ENCODE data around the gene MAOB. TPM values are rescaled to one million over a fixed set of nuclear protein-coding genes. Genes with fewer than 3 reads are reported as not detected.

MAOB gene
- total and polyA plus RNA-seq, 2 donors (not counting 3 experiments of a cell fraction or from before 2014, with no cell fraction given) = not detected

DNA sequence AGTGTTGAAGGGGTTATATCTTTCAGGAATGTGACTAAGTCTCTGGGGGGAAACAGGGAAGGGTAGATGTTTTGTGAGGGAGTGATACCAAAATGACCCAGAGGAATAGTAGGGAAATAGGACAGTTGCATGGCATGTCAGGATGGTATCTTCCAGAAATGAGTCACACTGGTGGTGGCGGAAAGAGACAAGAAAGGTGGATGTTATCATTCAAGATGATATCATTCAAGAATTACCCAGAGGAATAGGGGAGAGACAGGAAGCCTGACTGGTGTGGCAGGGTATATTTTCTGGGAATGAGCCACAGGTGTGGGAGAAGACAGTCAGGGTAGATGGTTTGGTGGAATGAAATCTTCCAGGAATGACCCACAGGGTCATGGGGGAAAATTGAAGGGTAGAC lies 165.1 kb downstream of the MAOB start:
- TF ChIP-seq, protein P1, sequence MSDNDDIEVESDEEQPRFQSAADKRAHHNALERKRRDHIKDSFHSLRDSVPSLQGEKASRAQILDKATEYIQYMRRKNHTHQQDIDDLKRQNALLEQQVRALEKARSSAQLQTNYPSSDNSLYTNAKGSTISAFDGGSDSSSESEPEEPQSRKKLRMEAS (IDR thresholded peaks at IDR 0.05; ENCODE audit: insufficient read depth, insufficient read length) = no peak
- TF ChIP-seq GATA2 (IDR thresholded peaks at IDR 0.05; ENCODE audit: insufficient read depth, insufficient read length, low read depth, low read length) = no peak
- no peaks in the 10 kb centered on the region for H3K79me2 ChIP-seq (ENCODE audit: control insufficient read depth, insufficient read depth, low read length)
- POLR2A ChIA-PET = no interaction called here
- H3K4me2 ChIP-seq (ENCODE audit: insufficient read depth, low read length) = no peak overlapping the region
- H3K4me3 ChIP-seq (replicated peaks in 1 of 3; ENCODE audit: insufficient read depth in 1 of 3, low read depth in 1 of 3, low read length in 3 of 3) = no peak overlapping the region
- no peak for DNase-seq (ENCODE audit: low read depth, low spot score)
- BruUV-seq (replicated peaks) = no TSS peak
- no peaks in the 10 kb centered on the region for H3K9me1 ChIP-seq (replicated peaks; ENCODE audit: control insufficient read depth, extremely low read depth, insufficient read depth, low read length)
- no peak overlapping the region for H2AFZ ChIP-seq (ENCODE audit: low read depth, low read length)
- CTCF ChIA-PET = no interaction called here
- no peaks in the 10 kb centered on the region for H4K20me1 ChIP-seq (replicated peaks; ENCODE audit: control insufficient read depth, extremely low read depth, insufficient read depth, low read length)
- no peaks in the 10 kb centered on the region for H3K27me3 ChIP-seq (ENCODE audit: control insufficient read depth in 2 of 2, insufficient read depth in 2 of 2, low read length in 2 of 2)
- no peaks in the 10 kb centered on the region for H3K4me1 ChIP-seq (ENCODE audit: control insufficient read depth, extremely low read depth, insufficient read depth, low read length)
- H3K9me3 ChIP-seq (replicated peaks; ENCODE audit: control insufficient read depth, insufficient read depth, low read length) = no peaks in the 10 kb centered on the region
- H3K9ac ChIP-seq (replicated peaks; ENCODE audit: extremely low read depth, insufficient read depth, low read length) = no peak overlapping the region
- H3K27ac ChIP-seq (ENCODE audit: insufficient read depth, low read depth, low read length) = no peak overlapping the region
- H3K36me3 ChIP-seq (ENCODE audit: control insufficient read depth in 2 of 2, extremely low read depth in 1 of 2, insufficient read depth in 2 of 2, low read length in 2 of 2) = no peaks in the 10 kb centered on the region
- intact Hi-C loops (cut with micrococcal nuclease) = no loop called here
- FAIRE-seq = no peak
- dilution Hi-C loops (cut with MboI; ENCODE audit: extremely low pct_ligation_motif_present, low sequenced_read_pairs) = no loop called here

DNA sequence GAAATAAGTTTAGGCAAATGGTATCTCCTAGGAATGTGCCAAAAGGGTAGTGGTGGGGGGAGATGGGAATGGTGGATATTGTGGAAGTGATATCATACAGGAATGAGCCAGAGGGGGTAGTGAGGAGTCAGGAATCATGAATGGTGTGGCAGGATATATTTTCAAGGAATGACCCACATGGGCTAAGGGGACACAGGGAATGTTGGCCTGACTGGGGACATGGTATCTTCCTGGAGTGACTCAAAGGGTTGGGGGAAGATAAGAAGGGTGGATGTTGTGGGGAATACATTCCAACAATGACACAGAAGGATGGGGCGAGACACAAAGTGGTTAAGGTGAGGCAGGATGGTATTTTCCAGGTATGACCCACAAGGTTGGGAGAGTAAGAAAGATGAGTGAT lies 165.6 kb downstream of the MAOB start:
- DNase-seq (ENCODE audit: low read depth, low spot score) = no peak
- POLR2A ChIA-PET = no interaction called here
- Histone ChIP-seq H2AFZ (ENCODE audit: low read depth, low read length) (no peak overlapping the region), H3K36me3 (ENCODE audit: control insufficient read depth in 2 of 2, extremely low read depth in 1 of 2, insufficient read depth in 2 of 2, low read length in 2 of 2) (no peaks in the 10 kb centered on the region), H3K9me1 (replicated peaks; ENCODE audit: control insufficient read depth, extremely low read depth, insufficient read depth, low read length) (no peaks in the 10 kb centered on the region), H3K79me2 (ENCODE audit: control insufficient read depth, insufficient read depth, low read length) (no peaks in the 10 kb centered on the region), H3K27me3 (ENCODE audit: control insufficient read depth in 2 of 2, insufficient read depth in 2 of 2, low read length in 2 of 2) (no peaks in the 10 kb centered on the region), H3K4me2 (ENCODE audit: insufficient read depth, low read length) (no peak overlapping the region), H3K9me3 (replicated peaks; ENCODE audit: control insufficient read depth, insufficient read depth, low read length) (no peaks in the 10 kb centered on the region), H3K4me3 (replicated peaks in 1 of 3; ENCODE audit: insufficient read depth in 1 of 3, low read depth in 1 of 3, low read length in 3 of 3) (no peak overlapping the region), H3K27ac (ENCODE audit: insufficient read depth, low read depth, low read length) (no peak overlapping the region), H4K20me1 (replicated peaks; ENCODE audit: control insufficient read depth, extremely low read depth, insufficient read depth, low read length) (no peaks in the 10 kb centered on the region), H3K9ac (replicated peaks; ENCODE audit: extremely low read depth, insufficient read depth, low read length) (no peak overlapping the region), H3K4me1 (ENCODE audit: control insufficient read depth, extremely low read depth, insufficient read depth, low read length) (no peaks in the 10 kb centered on the region)
- CTCF ChIA-PET = no interaction called here
- no TSS peak for BruUV-seq (replicated peaks)
- dilution Hi-C loops (cut with MboI; ENCODE audit: extremely low pct_ligation_motif_present, low sequenced_read_pairs) (no loop called here), intact Hi-C loops (cut with micrococcal nuclease) (no loop called here)
- no peak for FAIRE-seq
- TF ChIP-seq FOS (IDR thresholded peaks at IDR 0.05; ENCODE audit: borderline replicate concordance, insufficient read depth, low read length) (no peak), JUN (IDR thresholded peaks at IDR 0.05; ENCODE audit: borderline replicate concordance, insufficient read depth, insufficient read length, low read depth) (no peak), GATA2 (IDR thresholded peaks at IDR 0.05; ENCODE audit: insufficient read depth, insufficient read length, low read depth, low read length) (no peak), MYC (IDR thresholded peaks at IDR 0.05; ENCODE audit: low read depth, low read length) (no peak), CTCF (IDR thresholded peaks at IDR 0.05; ENCODE audit: extremely low read depth in 1 of 2, insufficient read depth in 1 of 2, low read depth in 1 of 2, low read length in 2 of 2) (no peak)

Other genes starting within 250 kb of the MAOB start
- gene MAOA, start 226.2 kb downstream of the MAOB start, total RNA-seq = 18.1 and 23.5 TPM in 2 replicates
- gene MAOA, start 226.2 kb downstream of the MAOB start, polyA plus RNA-seq = 8.7 and 12.6 TPM in 2 replicates
- gene NDP, start 90.9 kb upstream of the MAOB start, total RNA-seq = 0.60 TPM in 1 of 2 replicates, not detected in the other
- 0.14 and 0.58 TPM in 2 replicates for gene NDP, start 90.9 kb upstream of the MAOB start, polyA plus RNA-seq

All from endothelial cell of umbilical vein (primary cell).